ENCODE measurements around the gene PPP1R27. TPM values are rescaled to one million over a fixed set of nuclear protein-coding genes. Genes with fewer than 3 reads are reported as not detected.

PPP1R27 gene
- total and polyA plus RNA-seq, 9 of the 15 experiments (the other 6 are each of a cell fraction or from before 2014, with no cell fraction given): 0.29 to 6.9 (median 1.5) TPM; not detected in 2

GRCh38 chr17:81870981-81871386, 36.1 kb upstream of the PPP1R27 start, which contains the start of gene ARHGDIA:
Gene ARHGDIA, minus strand, starts transcription at chr17:81871337. Its CDS starts 1,407 bp downstream, at chr17:81869930.
- H3K36me3 ChIP-seq (ENCODE audit: control insufficient read depth, insufficient read depth, low read length): peaks cover 30% of the 10 kb centered on the region; the same call in 1 of the 3 replicates
- peaks cover 41% of the 10 kb centered on the region for H3K79me2 ChIP-seq (ENCODE audit: control insufficient read depth, insufficient read depth, low read length)
- no TSS peak for BruUV-seq (replicated peaks)
- H3K4me2 ChIP-seq (ENCODE audit: insufficient read depth, low read length): peak within 1 kb of the TSS; percentile 93
- ChIA-PET CTCF (ENCODE audit: low intra/inter-chr PET ratio) (no interaction called here), POLR2A (interaction anchor here (0.8 to 2.6 kb wide), 7 partner anchors 9 to 149 kb away, joined by 3 to 13 read pairs (median 3); partner anchors contain the start of gene MCRIP1)
- peaks cover 29% of the 10 kb centered on the region for H4K20me1 ChIP-seq (replicated peaks; ENCODE audit: control insufficient read depth, insufficient read depth, low read length)
- in situ Hi-C loops (cut with MboI): no loop called here
- no peak for FAIRE-seq
- WGBS (ENCODE audit: insufficient coverage, low coverage, missing lambda C conversion rate): 0% methylated on average over 8 of the region's 64 CpGs
- peak; percentile 3 for ATAC-seq
- H3K9me1 ChIP-seq (ENCODE audit: control insufficient read depth, insufficient read depth, low read length): no peaks in the 10 kb centered on the region
- intact Hi-C loops (cut with micrococcal nuclease): no loop called here
- H3K9ac ChIP-seq (ENCODE audit: insufficient read depth in 1 of 2, low read depth in 2 of 2, low read length in 2 of 2): peak within 1 kb of the TSS; percentile 99 to 100
- H3K4me1 ChIP-seq (replicated peaks in 1 of 2; ENCODE audit: control insufficient read depth in 2 of 2, insufficient read depth in 2 of 2, low read length in 2 of 2): peaks cover 27 to 72% of the 10 kb centered on the region in 2 experiments
- no peaks in the 10 kb centered on the region for H3K27me3 ChIP-seq (ENCODE audit: control insufficient read depth in 2 of 2, insufficient read depth in 2 of 2, low read length in 2 of 2)
- H3K27ac ChIP-seq (ENCODE audit: extremely low read depth, low read depth, low read length): peak within 1 kb of the TSS; percentile 100
- DNase-seq (ENCODE audit: extremely low read depth in 1 of 4, low spot score in 3 of 4): peak in 2 of 4 experiments; percentile 94 to 95
- H3K9me3 ChIP-seq (replicated peaks; ENCODE audit: control insufficient read depth, insufficient read depth, low read depth, low read length): no peaks in the 10 kb centered on the region
- peak within 1 kb of the TSS; percentile 93 for H3K4me3 ChIP-seq
- peak within 1 kb of the TSS; percentile 64 for H2AFZ ChIP-seq (ENCODE audit: low read depth, low read length)
- peak; percentile 56; the same call in 1 of the 2 replicates for TF ChIP-seq ZNF395 (CRISPR knock-in tag; IDR thresholded peaks at IDR 0.05)
- peak; percentile 45; the same call in 1 of the 2 replicates for TF ChIP-seq ATF1 (CRISPR knock-in tag; IDR thresholded peaks at IDR 0.05)
- TF ChIP-seq ATF1 (tag; IDR thresholded peaks at IDR 0.05): no peak
- TF ChIP-seq ZNF436 (CRISPR knock-in tag; IDR thresholded peaks at IDR 0.05): no peak
- no peak for TF ChIP-seq ZEB2 (IDR thresholded peaks at IDR 0.05)
- TF ChIP-seq MCM3 (IDR thresholded peaks at IDR 0.05): no peak
- 0 out of 4 replicates have a peak, but pooled peaks of 1 of the 2 experiments have one; percentile 61 for TF ChIP-seq SIN3A (IDR thresholded peaks at IDR 0.05; ENCODE audit: borderline replicate concordance in 2 of 2, control insufficient read depth in 1 of 2, low read depth in 2 of 2, low read length in 2 of 2)
- TF ChIP-seq NR2C1 (IDR thresholded peaks at IDR 0.05): 0 out of 2 replicates have a peak, but pooled peaks have one; percentile 44
- no peak for TF ChIP-seq NR2C1 (tag; IDR thresholded peaks at IDR 0.05)
- no peak for TF ChIP-seq TSC22D4 (tag; IDR thresholded peaks at IDR 0.05)
- peak in 1 of 2 experiments; percentile 98; a peak in 2 of 4 replicates for TF ChIP-seq ZNF639 (CRISPR knock-in tag; conservative IDR thresholded peaks at IDR 0.05 in 1 of 2, IDR thresholded peaks at IDR 0.05 in 1 of 2)
- peak; percentile 49; the same call in 1 of the 2 replicates for TF ChIP-seq JUND (IDR thresholded peaks at IDR 0.05; ENCODE audit: borderline replicate concordance, low read depth, low read length)
- TF ChIP-seq JUND (tag; IDR thresholded peaks at IDR 0.05; ENCODE audit: borderline replicate concordance, low read depth, low read length): no peak
- peak; percentile 38; the same call in 1 of the 2 replicates for TF ChIP-seq PBX2 (CRISPR knock-in tag; IDR thresholded peaks at IDR 0.05; ENCODE audit: low read depth)
- no peak for TF ChIP-seq PBX2 (tag; conservative IDR thresholded peaks at IDR 0.05; ENCODE audit: low read depth)
- peak in 1 of 2 experiments; percentile 9; a peak in 2 of 4 replicates for TF ChIP-seq NONO (IDR thresholded peaks at IDR 0.05; ENCODE audit: low read depth in 2 of 2, low read length in 1 of 2)
- peak; percentile 68 for TF ChIP-seq POLR2H (tag; IDR thresholded peaks at IDR 0.05; ENCODE audit: low read depth)
- no peak for TF ChIP-seq MED1 (CRISPR knock-in tag; IDR thresholded peaks at IDR 0.05; ENCODE audit: borderline replicate concordance)
